T-cell (primary cell): ENCODE measurements around the gene TTC17. TPM values are rescaled to one million over a fixed set of nuclear protein-coding genes. Genes with fewer than 3 reads are reported as not detected.
A peak's percentile ranks its signal among the peaks of the same experiment; 100 is the strongest.

Experiments used
- ATAC-seq, 4 experiments: fragments of 200-7000 bp in 3 of 4; fragments of 150-1000 bp in 1 of 4; cut with Tn5 transposase; replicated peaks in 1 of 4; 1 replicate in 3 of 4; 2 replicates in 1 of 4; pipeline ENCODE4 v1.10.0; 2021; ENCODE audit warnings: moderate library complexity in 3 of 4, mild to moderate bottlenecking in 2 of 4, moderate number of reproducible peaks in 1 of 4
- CTCF ChIA-PET, 2 donors: fragments of 300-600 bp; sonication (Branson Sonifier 250); formaldehyde crosslinking; loops; one replicate each; lab custom pipeline; 2022; ENCODE audit warnings: antibody characterized with exemption in 2 of 2; lab: Charles Lee
- POLR2A ChIA-PET, 2 donors: fragments of 300-600 bp; sonication (Branson Sonifier 250); formaldehyde crosslinking; loops; one replicate each; lab custom pipeline; 2022; ENCODE audit warnings: antibody characterized with exemption in 2 of 2; lab: Charles Lee
- DNase-seq, 35 experiments: peaks; one replicate each; pipeline versions ENCODE4 v3.0.0 to v3.0.0-alpha.2; 2013 to 2023
- H3K27ac ChIP-seq: one replicate; pipeline ENCODE4 v1.5.1; 2013; ENCODE audit warnings: low read length
- H3K27me3 ChIP-seq, 2 experiments: replicated peaks in 1 of 2; 1 replicate in 1 of 2; 2 replicates in 1 of 2; pipeline versions ENCODE4 v1.6.1 to v1.7.0; 2013; ENCODE audit warnings: low read length in 1 of 2, mixed read lengths in 1 of 2; ENCODE audit not compliant: control insufficient read depth in 2 of 2, insufficient read depth in 2 of 2; ENCODE audit errors: extremely low read depth in 1 of 2
- H3K36me3 ChIP-seq, 2 donors: 1 replicate in 1 of 2; 2 replicates in 1 of 2; pipeline versions ENCODE4 v1.6.1 to v1.7.0; 2013; ENCODE audit warnings: low read length in 1 of 2; ENCODE audit not compliant: control insufficient read depth in 2 of 2, insufficient read depth in 1 of 2; ENCODE audit errors: extremely low read depth in 1 of 2
- H3K4me1 ChIP-seq, 2 experiments: 1 replicate in 1 of 2; 2 replicates in 1 of 2; pipeline versions ENCODE4 v1.6.1 to v1.7.0; 2013; ENCODE audit warnings: low read length in 2 of 2, mixed read lengths in 1 of 2; ENCODE audit not compliant: insufficient read depth in 2 of 2, control insufficient read depth in 1 of 2; ENCODE audit errors: extremely low read depth in 1 of 2
- H3K4me3 ChIP-seq, 2 donors: 1 replicate in 1 of 2; 2 replicates in 1 of 2; pipeline versions ENCODE4 v1.5.1 to v1.7.0; 2013; ENCODE audit warnings: mild to moderate bottlenecking in 2 of 2, low read length in 1 of 2, moderate library complexity in 1 of 2; ENCODE audit not compliant: control insufficient read depth in 1 of 2; ENCODE audit errors: extremely low read depth in 1 of 2
- H3K9me3 ChIP-seq: 2 replicates; pipeline ENCODE4 v1.7.0; 2013
- H3K27ac Mint-ChIP-seq, 2 donors: one replicate each; pipeline ENCODE4 v1.8.0; 2020 to 2021; ENCODE audit warnings: mild to moderate bottlenecking in 2 of 2, mixed read lengths in 2 of 2
- H3K27me3 Mint-ChIP-seq, 2 donors: one replicate each; pipeline ENCODE4 v1.8.0; 2021 to 2022; ENCODE audit warnings: mixed read lengths in 2 of 2
- H3K36me3 Mint-ChIP-seq: one replicate; pipeline ENCODE4 v1.8.0; 2021; ENCODE audit warnings: mixed read lengths
- H3K4me1 Mint-ChIP-seq, 3 donors: one replicate each; pipeline ENCODE4 v1.8.0; 2020 to 2022; ENCODE audit warnings: mixed read lengths in 3 of 3, mild to moderate bottlenecking in 1 of 3
- H3K4me3 Mint-ChIP-seq, 3 donors: one replicate each; pipeline ENCODE4 v1.8.0; 2020 to 2022; ENCODE audit warnings: mild to moderate bottlenecking in 3 of 3, mixed read lengths in 3 of 3, moderate library complexity in 3 of 3
- H3K9me3 Mint-ChIP-seq, 3 donors: one replicate each; pipeline ENCODE4 v1.8.0; 2020 to 2022; ENCODE audit warnings: mixed read lengths in 3 of 3
- WGBS: methylation state at CpG from one replicate; pipeline ENCODE4 v1.1.5; 2013; ENCODE audit warnings: missing lambda C conversion rate; ENCODE audit not compliant: insufficient coverage; 5-methylcytosine and 5-hydroxymethylcytosine counted together
- total RNA-seq, 35 experiments: library from RNA in 6 of 35; stranded (reverse) in 6 of 35; fragments of 120-200 nt in 1 of 35; gene quantifications; one replicate each; pipeline versions ENCODE4 v1.2.1 to v1.2.4 and lab custom pipeline; 2013 to 2026

TTC17 gene
- total RNA-seq (100 to 1,000 TPM in 2 of 5 donors, 10 to 100 TPM in 3; 72.4 to 123 (median 94.8) TPM), total RNA-seq (lab: John Stamatoyannopoulos, UW) (74.7 to 183 (median 139) reads per million in 29 experiments)
- total RNA-seq (2013), result 107 TPM

GRCh38 chr11:43358801-43359421 lies at the start of gene TTC17:
TSS of gene TTC17 (plus strand) at chr11:43358920. CDS start at chr11:43358955, 35 bp downstream.
- Histone ChIP-seq H3K27ac (peak within 1 kb of the TSS; percentile 93), H3K4me3 (peak within 1 kb of the TSS; percentile 86 to 98), H3K9me3 (no peaks in the 10 kb centered on the region), H3K4me1 (peaks cover 15 to 25% of the 10 kb centered on the region in 2 experiments), H3K36me3 (peaks cover 0 to 4% of the 10 kb centered on the region in 2 donors), H3K27me3 (no peaks in the 10 kb centered on the region)
- ChIA-PET CTCF (interaction anchor here (0.6 to 3.9 kb wide), 6 partner anchors 13 to 487 kb away, joined by 3 to 29 read pairs (median 4); partner anchors contain the start of gene API5 (in 1 of the 2)), POLR2A (interaction anchor here (0.5 to 1.7 kb wide), 6 partner anchors 17 to 321 kb away, joined by 3 to 16 read pairs (median 4); partner anchors contain the start of genes API5 (in 1 of the 2) and HSD17B12 (in 1 of the 2))
- under 1% methylated on average over 58 of the region's 58 CpGs for WGBS
- ATAC-seq (peak; percentile 97 to 98 (median 98)), DNase-seq (peak; percentile 83 to 95 (median 91))
- Mint-ChIP-seq H3K4me3 (peak within 1 kb of the TSS; percentile 95 to 98 (median 98)), H3K27ac (peak within 1 kb of the TSS; percentile 99), H3K36me3 (peaks cover 5% of the 10 kb centered on the region), H3K4me1 (peaks cover 52 to 53% (median 52%) of the 10 kb centered on the region in 3 donors), H3K27me3 (no peaks in the 10 kb centered on the region), H3K9me3 (no peaks in the 10 kb centered on the region)

- peak within 1 kb of the TSS; percentile 71 to 74 for H3K4me3 ChIP-seq
- Mint-ChIP-seq H3K9me3 (no peaks in the 10 kb centered on the region), H3K4me3 (peak within 1 kb of the TSS; percentile 90 to 99 (median 98)), H3K27ac (peak within 1 kb of the TSS; percentile 88 to 90), H3K27me3 (no peaks in the 10 kb centered on the region), H3K36me3 (no peaks in the 10 kb centered on the region), H3K4me1 (peaks cover 48 to 52% (median 51%) of the 10 kb centered on the region in 3 donors)
- WGBS, result under 1% methylated on average over 58 of the region's 60 CpGs
- peak within 1 kb of the TSS; percentile 55 for H3K27ac ChIP-seq
- H3K4me1 ChIP-seq, result peaks cover 22 to 31% of the 10 kb centered on the region in 2 experiments
- ATAC-seq, result peak; percentile 97 to 99 (median 98)
- H3K27me3 ChIP-seq, result no peaks in the 10 kb centered on the region
- H3K36me3 ChIP-seq, result no peaks in the 10 kb centered on the region
- CTCF ChIA-PET, result interaction anchor here (0.6 to 1.5 kb wide), 12 partner anchors 11 to 1804 kb away, joined by 3 to 29 read pairs (median 4); partner anchors contain the start of genes EXT2 (in 1 of the 2), HSD17B12 (in 1 of the 2) and TTC17 (in 1 of the 2)
- POLR2A ChIA-PET, result interaction anchor here (0.5 to 2.7 kb wide), 9 partner anchors 16 to 1260 kb away, joined by 3 to 16 read pairs (median 3); partner anchors contain the start of gene TTC17 (in 1 of the 2)
- DNase-seq, result peak; percentile 82 to 94 (median 91)
- H3K9me3 ChIP-seq, result no peaks in the 10 kb centered on the region
Measured at GRCh38 chr11:43311791-43312607, 46.7 kb upstream of the TTC17 start, which contains the start of gene API5. TSS of gene API5 (plus strand) at chr11:43311996. CDS start at chr11:43312128, 132 bp downstream.

- no peak for ATAC-seq
- peaks cover 8% of the 10 kb centered on the region for H3K36me3 Mint-ChIP-seq
- no peaks in the 10 kb centered on the region for H3K27me3 Mint-ChIP-seq
- DNase-seq, result no peak
- no peak overlapping the region for H3K27ac ChIP-seq
- H3K4me1 ChIP-seq, result peaks cover 22 to 31% of the 10 kb centered on the region in 2 experiments
- peaks cover 0 to 26% of the 10 kb centered on the region in 2 donors for H3K36me3 ChIP-seq
- CTCF ChIA-PET, result no interaction called here
- no peaks in the 10 kb centered on the region for H3K9me3 ChIP-seq
- POLR2A ChIA-PET, result no interaction called here
- no CpG with 5 or more reads among the region's 2 CpGs for WGBS
- peaks cover 57 to 63% (median 58%) of the 10 kb centered on the region in 3 donors for H3K4me1 Mint-ChIP-seq
- H3K4me3 ChIP-seq, result no peak overlapping the region
- H3K27me3 ChIP-seq, result no peaks in the 10 kb centered on the region
- H3K9me3 Mint-ChIP-seq, result no peaks in the 10 kb centered on the region
- H3K4me3 Mint-ChIP-seq, result no peak overlapping the region
- no peak overlapping the region for H3K27ac Mint-ChIP-seq
Measured at GRCh38 chr11:43315966-43316365, 42.8 kb upstream of the TTC17 start.

- Histone ChIP-seq H3K36me3 (peaks cover 0 to 27% of the 10 kb centered on the region in 2 donors), H3K27me3 (no peaks in the 10 kb centered on the region), H3K4me3 (no peak overlapping the region), H3K9me3 (no peaks in the 10 kb centered on the region), H3K27ac (no peak overlapping the region), H3K4me1 (peaks cover 21 to 29% of the 10 kb centered on the region in 2 experiments)
- Mint-ChIP-seq H3K27ac (peak overlapping the region in 1 of 2 donors; percentile 5), H3K36me3 (peaks cover 10% of the 10 kb centered on the region), H3K4me1 (peaks cover 56 to 63% (median 56%) of the 10 kb centered on the region in 3 donors), H3K9me3 (no peaks in the 10 kb centered on the region), H3K4me3 (no peak overlapping the region), H3K27me3 (no peaks in the 10 kb centered on the region)
- WGBS, result 32% methylated on average over 3 of the region's 6 CpGs
- ChIA-PET CTCF (no interaction called here), POLR2A (no interaction called here)
- DNase-seq (peak in 5 of 35 experiments; percentile 5 to 22 (median 12)), ATAC-seq (no peak)
Measured at GRCh38 chr11:43316451-43316850, 42.3 kb upstream of the TTC17 start.

- H3K4me3 Mint-ChIP-seq, result no peak overlapping the region
- ChIA-PET CTCF (no interaction called here), POLR2A (interaction anchor here in 1 of 2 donors (0.6 to 0.7 kb wide), 3 partner anchors 16 to 29 kb away, joined by 3 to 5 read pairs (median 4); partner anchors contain the start of gene API5)
- Histone ChIP-seq H3K36me3 (peaks cover 11 to 94% of the 10 kb centered on the region in 2 donors), H3K27me3 (no peaks in the 10 kb centered on the region), H3K27ac (no peak overlapping the region), H3K4me3 (no peak overlapping the region), H3K9me3 (no peaks in the 10 kb centered on the region), H3K4me1 (no peaks in the 10 kb centered on the region)
- H3K36me3 Mint-ChIP-seq, result peaks cover 80% of the 10 kb centered on the region
- WGBS, result no CpG with 5 or more reads among the region's 2 CpGs
- no peak for DNase-seq
- H3K4me1 Mint-ChIP-seq, result no peaks in the 10 kb centered on the region
- H3K27me3 Mint-ChIP-seq, result no peaks in the 10 kb centered on the region
- no peaks in the 10 kb centered on the region for H3K9me3 Mint-ChIP-seq
- ATAC-seq, result no peak
- H3K27ac Mint-ChIP-seq, result no peak overlapping the region
Measured at GRCh38 chr11:43327987-43328386, 30.7 kb upstream of the TTC17 start.
